Body of pancreas (tissue), 4 donors: ENCODE measurements around the gene GAS5.

Experiments
- POLR2A ChIP-seq, 3 donors: fragments of 450-650 bp; IDR thresholded peaks; one replicate each; pipeline ENCODE4 v1.6.1; 2016; ENCODE audit warnings: antibody characterized with exemption in 3 of 3, mild to moderate bottlenecking in 2 of 3
- TF ChIP-seq, protein P1 (sequence below), 7 experiments: fragments of 450-650 bp in 4 of 7; fragments of 200-600 bp in 3 of 7; sonication (generic) in 3 of 7; IDR thresholded peaks; one replicate each; pipeline ENCODE4 v1.5.1; 2016 to 2019; ENCODE audit warnings: antibody characterized with exemption in 7 of 7

DNA sequence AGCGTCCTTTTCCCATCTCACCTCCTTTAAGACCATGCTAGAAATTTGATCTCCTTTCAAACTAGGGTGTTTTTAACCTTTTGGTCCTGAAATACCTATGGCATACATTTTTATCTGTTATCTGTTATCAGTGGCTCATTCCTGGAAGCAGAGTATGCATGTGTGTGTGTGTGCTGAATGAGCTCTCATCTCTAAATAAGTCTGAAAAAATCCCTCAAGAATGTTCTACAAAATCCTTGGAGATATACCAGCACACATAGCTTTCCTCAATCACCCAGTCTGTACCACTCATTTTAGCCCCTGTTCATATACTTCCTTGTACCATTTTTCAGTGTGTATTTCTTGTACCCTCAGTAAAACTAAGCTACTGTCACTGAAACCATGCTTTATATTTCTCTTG lies 49.3 kb downstream of the GAS5 start:
- TF ChIP-seq, protein P1, sequence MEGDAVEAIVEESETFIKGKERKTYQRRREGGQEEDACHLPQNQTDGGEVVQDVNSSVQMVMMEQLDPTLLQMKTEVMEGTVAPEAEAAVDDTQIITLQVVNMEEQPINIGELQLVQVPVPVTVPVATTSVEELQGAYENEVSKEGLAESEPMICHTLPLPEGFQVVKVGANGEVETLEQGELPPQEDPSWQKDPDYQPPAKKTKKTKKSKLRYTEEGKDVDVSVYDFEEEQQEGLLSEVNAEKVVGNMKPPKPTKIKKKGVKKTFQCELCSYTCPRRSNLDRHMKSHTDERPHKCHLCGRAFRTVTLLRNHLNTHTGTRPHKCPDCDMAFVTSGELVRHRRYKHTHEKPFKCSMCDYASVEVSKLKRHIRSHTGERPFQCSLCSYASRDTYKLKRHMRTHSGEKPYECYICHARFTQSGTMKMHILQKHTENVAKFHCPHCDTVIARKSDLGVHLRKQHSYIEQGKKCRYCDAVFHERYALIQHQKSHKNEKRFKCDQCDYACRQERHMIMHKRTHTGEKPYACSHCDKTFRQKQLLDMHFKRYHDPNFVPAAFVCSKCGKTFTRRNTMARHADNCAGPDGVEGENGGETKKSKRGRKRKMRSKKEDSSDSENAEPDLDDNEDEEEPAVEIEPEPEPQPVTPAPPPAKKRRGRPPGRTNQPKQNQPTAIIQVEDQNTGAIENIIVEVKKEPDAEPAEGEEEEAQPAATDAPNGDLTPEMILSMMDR (IDR thresholded peaks at IDR 0.05), result no peak
- no peak for TF ChIP-seq POLR2A (IDR thresholded peaks at IDR 0.05)
